Stimulated activated CD8-positive, alpha-beta memory T cell treated with anti-CD3 and anti-CD28 coated beads, Interleukin-7, amount 100 ng/mL, for 1 hour (primary cell): ENCODE measurements around the gene OVAAL.

Experiments used
- DNase-seq, 2 donors: peaks; one replicate each; pipeline ENCODE4 v3.0.0-alpha.2; 2020; ENCODE audit warnings: low read depth in 2 of 2

The OVAAL gene

GRCh38 chr1:180558664-180559063, at the start of gene OVAAL:
Gene OVAAL, plus strand, starts transcription at chr1:180558964.
- no peak for DNase-seq

- DNase-seq, result no peak
Observed at GRCh38 chr1:180510882-180511281, 47.9 kb upstream of the OVAAL start.

GRCh38 chr1:180513531-180513930, 45.2 kb upstream of the OVAAL start:
- no peak for DNase-seq

- no peak for DNase-seq
Observed at GRCh38 chr1:180515364-180515763, 43.4 kb upstream of the OVAAL start.

- DNase-seq, result peak in 1 of 2 donors; percentile 14
Observed at GRCh38 chr1:180515857-180516388, 42.8 kb upstream of the OVAAL start.

GRCh38 chr1:180519846-180520245, 38.9 kb upstream of the OVAAL start:
- no peak for DNase-seq

GRCh38 chr1:180521474-180522212, 37.1 kb upstream of the OVAAL start:
- no peak for DNase-seq

GRCh38 chr1:180522213-180522515, 36.6 kb upstream of the OVAAL start:
- DNase-seq, result no peak

- no peak for DNase-seq
Observed at GRCh38 chr1:180524160-180524914, 34.4 kb upstream of the OVAAL start.

GRCh38 chr1:180524915-180525714, 33.6 kb upstream of the OVAAL start:
- DNase-seq, result no peak

GRCh38 chr1:180525715-180526039, 33.1 kb upstream of the OVAAL start:
- no peak for DNase-seq

GRCh38 chr1:180527101-180527669, 31.6 kb upstream of the OVAAL start:
- no peak for DNase-seq

- DNase-seq, result no peak
Observed at GRCh38 chr1:180528868-180529470, 29.8 kb upstream of the OVAAL start.

- DNase-seq, result no peak
Observed at GRCh38 chr1:180530501-180530900, 28.3 kb upstream of the OVAAL start.

GRCh38 chr1:180532854-180533253, 25.9 kb upstream of the OVAAL start:
- DNase-seq, result no peak

- DNase-seq, result peak; percentile 16 to 21
Observed at GRCh38 chr1:180533266-180533987, 25.3 kb upstream of the OVAAL start.

GRCh38 chr1:180534214-180534613, 24.6 kb upstream of the OVAAL start:
- DNase-seq, result no peak

GRCh38 chr1:180535418-180535999, 23.3 kb upstream of the OVAAL start:
- no peak for DNase-seq

- DNase-seq, result no peak
Observed at GRCh38 chr1:180536821-180537372, 21.9 kb upstream of the OVAAL start.

- DNase-seq, result no peak
Observed at GRCh38 chr1:180539136-180539535, 19.6 kb upstream of the OVAAL start.
